Naive thymus-derived CD8-positive, alpha-beta T cell (primary cell): ENCODE measurements around the gene TCF7L2. TPM values are rescaled to one million over a fixed set of nuclear protein-coding genes. Genes with fewer than 3 reads are reported as not detected.

Experiments used
- ATAC-seq, 2 donors: fragments of 150-1000 bp; cut with Tn5 transposase in 1 of 2; sonication (Bioruptor Pico), chemical (Tn5 transposase) in 1 of 2; 1 replicate in 1 of 2; 2 replicates in 1 of 2; pipeline ENCODE4 v1.10.0; 2021; ENCODE audit warnings: mild to moderate bottlenecking in 2 of 2, moderate library complexity in 2 of 2
- POLR2A ChIA-PET: fragments of 350-600 bp; sonication (Branson Sonifier 250); formaldehyde crosslinking; loops from one replicate; lab custom pipeline; 2021; ENCODE audit warnings: antibody characterized with exemption; lab: Charles Lee
- DNase-seq, 10 donors: peaks; one replicate each; pipeline versions ENCODE4 v3.0.0 to v3.0.0-alpha.2; 2020 to 2022
- H3K27ac Mint-ChIP-seq, 10 donors: one replicate each; pipeline ENCODE4 v1.8.0; 2020 to 2022; ENCODE audit warnings: mild to moderate bottlenecking in 10 of 10, mixed read lengths in 10 of 10, moderate library complexity in 4 of 10, inconsistent platforms in 1 of 10
- H3K27me3 Mint-ChIP-seq, 5 donors: one replicate each; pipeline ENCODE4 v1.8.0; 2021 to 2022; ENCODE audit warnings: mixed read lengths in 5 of 5
- H3K36me3 Mint-ChIP-seq, 3 donors: one replicate each; pipeline ENCODE4 v1.8.0; 2020 to 2022; ENCODE audit warnings: mixed read lengths in 3 of 3, mild to moderate bottlenecking in 2 of 3, inconsistent platforms in 1 of 3
- H3K4me1 Mint-ChIP-seq, 4 donors: one replicate each; pipeline ENCODE4 v1.8.0; 2021 to 2022; ENCODE audit warnings: mixed read lengths in 4 of 4
- H3K4me3 Mint-ChIP-seq, 10 donors: one replicate each; pipeline ENCODE4 v1.8.0; 2020 to 2022; ENCODE audit warnings: mild to moderate bottlenecking in 10 of 10, mixed read lengths in 10 of 10, moderate library complexity in 6 of 10, inconsistent platforms in 1 of 10
- H3K9me3 Mint-ChIP-seq, 9 donors: one replicate each; pipeline ENCODE4 v1.8.0; 2020 to 2022; ENCODE audit warnings: mixed read lengths in 9 of 9, mild to moderate bottlenecking in 3 of 9, inconsistent platforms in 1 of 9, moderate library complexity in 1 of 9
- polyA plus RNA-seq, 3 donors: library from polyadenylated mRNA; unstranded; fragments of 300-500 nt; fragmentation: Illumina TruSeq; gene quantifications; one replicate each; pipeline ENCODE4 v1.2.3, GENCODE V29; 2021
- total RNA-seq, 8 experiments: library from RNA in 2 of 8; stranded (reverse) in 2 of 8; gene quantifications; one replicate each; pipeline ENCODE4 v1.2.3 and lab custom pipeline; 2021 to 2026

Gene TCF7L2
- total and polyA plus RNA-seq, 5 experiments from 2014 or later = 1.6 to 6.0 (median 4.1) TPM

GRCh38 chr10:113006656-113007342 is 56.8 kb downstream of the TCF7L2 start:
- H3K4me3 Mint-ChIP-seq = peak overlapping the region; percentile 75 to 89 (median 86)
- H3K27ac Mint-ChIP-seq = peak overlapping the region in 4 of 10 donors; percentile 23 to 92 (median 80)
- POLR2A ChIA-PET = no interaction called here
- peaks cover 0 to 2% (median 0%) of the 10 kb centered on the region in 3 donors for H3K36me3 Mint-ChIP-seq
- H3K27me3 Mint-ChIP-seq = peaks cover 9 to 65% (median 19%) of the 10 kb centered on the region in 5 donors
- DNase-seq = peak in 1 of 10 donors; percentile 10
- ATAC-seq = peak; percentile 63 to 69
- H3K9me3 Mint-ChIP-seq = no peaks in the 10 kb centered on the region
- peaks cover 24 to 39% (median 34%) of the 10 kb centered on the region in 4 donors for H3K4me1 Mint-ChIP-seq

GRCh38 chr10:113007343-113007771 is 57.3 kb downstream of the TCF7L2 start:
- peaks cover 24 to 39% (median 35%) of the 10 kb centered on the region in 4 donors for H3K4me1 Mint-ChIP-seq
- peak overlapping the region in 9 of 10 donors; percentile 2 to 92 (median 76) for H3K27ac Mint-ChIP-seq
- H3K9me3 Mint-ChIP-seq = no peaks in the 10 kb centered on the region
- POLR2A ChIA-PET = no interaction called here
- peak overlapping the region; percentile 75 to 89 (median 86) for H3K4me3 Mint-ChIP-seq
- H3K27me3 Mint-ChIP-seq = peaks cover 9 to 65% (median 20%) of the 10 kb centered on the region in 5 donors
- ATAC-seq (peak; percentile 97), DNase-seq (peak; percentile 6 to 83 (median 63))
- peaks cover 0 to 2% (median 0%) of the 10 kb centered on the region in 3 donors for H3K36me3 Mint-ChIP-seq

GRCh38 chr10:113007821-113008220 is 57.8 kb downstream of the TCF7L2 start:
- H3K4me3 Mint-ChIP-seq = peak overlapping the region; percentile 75 to 89 (median 86)
- DNase-seq (peak in 2 of 10 donors; percentile 10 to 20), ATAC-seq (peak; percentile 18 to 31)
- H3K9me3 Mint-ChIP-seq = no peaks in the 10 kb centered on the region
- POLR2A ChIA-PET = no interaction called here
- H3K27me3 Mint-ChIP-seq = peaks cover 9 to 66% (median 20%) of the 10 kb centered on the region in 5 donors
- H3K36me3 Mint-ChIP-seq = peaks cover 0 to 2% (median 0%) of the 10 kb centered on the region in 3 donors
- H3K4me1 Mint-ChIP-seq = peaks cover 24 to 44% (median 35%) of the 10 kb centered on the region in 4 donors
- H3K27ac Mint-ChIP-seq = peak overlapping the region; percentile 2 to 92 (median 76)

- DNase-seq = no peak
- Mint-ChIP-seq H3K36me3 (peaks cover 0 to 2% (median 0%) of the 10 kb centered on the region in 3 donors), H3K4me1 (peaks cover 15 to 29% (median 22%) of the 10 kb centered on the region in 4 donors), H3K27ac (no peak overlapping the region), H3K4me3 (no peak overlapping the region), H3K9me3 (no peaks in the 10 kb centered on the region), H3K27me3 (peaks cover 2 to 46% (median 15%) of the 10 kb centered on the region in 5 donors)
- POLR2A ChIA-PET = no interaction called here
- ATAC-seq = no peak
Measured at GRCh38 chr10:113011592-113012374, 61.7 kb downstream of the TCF7L2 start.

GRCh38 chr10:113015201-113015600 is 65.2 kb downstream of the TCF7L2 start:
- peaks cover 0 to 11% (median 4%) of the 10 kb centered on the region in 4 donors for H3K4me1 Mint-ChIP-seq
- no peak overlapping the region for H3K4me3 Mint-ChIP-seq
- no peak for DNase-seq
- H3K27ac Mint-ChIP-seq = no peak overlapping the region
- ATAC-seq = no peak
- no peaks in the 10 kb centered on the region for H3K9me3 Mint-ChIP-seq
- peaks cover 0 to 19% (median 6%) of the 10 kb centered on the region in 5 donors for H3K27me3 Mint-ChIP-seq
- no peaks in the 10 kb centered on the region for H3K36me3 Mint-ChIP-seq
- POLR2A ChIA-PET = no interaction called here

- H3K4me3 Mint-ChIP-seq = no peak overlapping the region
- DNase-seq (no peak), ATAC-seq (no peak)
- H3K27me3 Mint-ChIP-seq = peaks cover 0 to 10% (median 2%) of the 10 kb centered on the region in 5 donors
- no peak overlapping the region for H3K27ac Mint-ChIP-seq
- no peaks in the 10 kb centered on the region for H3K9me3 Mint-ChIP-seq
- POLR2A ChIA-PET = no interaction called here
- H3K4me1 Mint-ChIP-seq = peaks cover 0 to 6% (median 5%) of the 10 kb centered on the region in 4 donors
- H3K36me3 Mint-ChIP-seq = no peaks in the 10 kb centered on the region
Measured at GRCh38 chr10:113017376-113017775, 67.3 kb downstream of the TCF7L2 start.

GRCh38 chr10:113018034-113018433 is 68.0 kb downstream of the TCF7L2 start:
- Mint-ChIP-seq H3K4me1 (peaks cover 0 to 5% (median 2%) of the 10 kb centered on the region in 4 donors), H3K4me3 (no peak overlapping the region), H3K9me3 (no peaks in the 10 kb centered on the region), H3K27ac (no peak overlapping the region), H3K27me3 (peaks cover 0 to 7% (median 2%) of the 10 kb centered on the region in 5 donors), H3K36me3 (no peaks in the 10 kb centered on the region)
- no peak for DNase-seq
- ATAC-seq = no peak
- POLR2A ChIA-PET = no interaction called here

- H3K27me3 Mint-ChIP-seq = peaks cover 0 to 4% (median 0%) of the 10 kb centered on the region in 5 donors
- no peak for DNase-seq
- ATAC-seq = no peak
- H3K4me1 Mint-ChIP-seq = peaks cover 0 to 3% (median 0%) of the 10 kb centered on the region in 4 donors
- H3K36me3 Mint-ChIP-seq = no peaks in the 10 kb centered on the region
- H3K9me3 Mint-ChIP-seq = no peaks in the 10 kb centered on the region
- POLR2A ChIA-PET = interaction anchor here (0.7 kb wide), 1 partner anchor 14 kb away, joined by 3 read pairs; no protein-coding TSS in a partner anchor
- no peak overlapping the region for H3K4me3 Mint-ChIP-seq
- H3K27ac Mint-ChIP-seq = no peak overlapping the region
Measured at GRCh38 chr10:113019096-113019495, 69.0 kb downstream of the TCF7L2 start.

- peaks cover 0 to 4% (median 0%) of the 10 kb centered on the region in 5 donors for H3K27me3 Mint-ChIP-seq
- ATAC-seq (no peak), DNase-seq (no peak)
- no peak overlapping the region for H3K27ac Mint-ChIP-seq
- no peak overlapping the region for H3K4me3 Mint-ChIP-seq
- POLR2A ChIA-PET = interaction anchor here (0.7 kb wide), 1 partner anchor 14 kb away, joined by 3 read pairs; no protein-coding TSS in a partner anchor
- H3K9me3 Mint-ChIP-seq = no peaks in the 10 kb centered on the region
- peaks cover 0 to 3% (median 0%) of the 10 kb centered on the region in 4 donors for H3K4me1 Mint-ChIP-seq
- no peaks in the 10 kb centered on the region for H3K36me3 Mint-ChIP-seq
Measured at GRCh38 chr10:113019692-113020474, 69.8 kb downstream of the TCF7L2 start.

- no peaks in the 10 kb centered on the region for H3K9me3 Mint-ChIP-seq
- DNase-seq = no peak
- H3K4me3 Mint-ChIP-seq = no peak overlapping the region
- no peak for ATAC-seq
- no peak overlapping the region for H3K27ac Mint-ChIP-seq
- H3K4me1 Mint-ChIP-seq = peaks cover 0 to 3% (median 0%) of the 10 kb centered on the region in 4 donors
- peaks cover 0 to 1% (median 0%) of the 10 kb centered on the region in 3 donors for H3K36me3 Mint-ChIP-seq
- POLR2A ChIA-PET = no interaction called here
- H3K27me3 Mint-ChIP-seq = peaks cover 0 to 4% (median 0%) of the 10 kb centered on the region in 5 donors
Measured at GRCh38 chr10:113020475-113020753, 70.4 kb downstream of the TCF7L2 start.

- Mint-ChIP-seq H3K4me3 (no peak overlapping the region), H3K36me3 (peaks cover 0 to 1% (median 0%) of the 10 kb centered on the region in 3 donors), H3K27ac (no peak overlapping the region), H3K9me3 (no peaks in the 10 kb centered on the region), H3K27me3 (peaks cover 0 to 2% (median 0%) of the 10 kb centered on the region in 5 donors), H3K4me1 (peaks cover 0 to 3% (median 0%) of the 10 kb centered on the region in 4 donors)
- POLR2A ChIA-PET = no interaction called here
- DNase-seq (no peak), ATAC-seq (no peak)
Measured at GRCh38 chr10:113020838-113021237, 70.8 kb downstream of the TCF7L2 start.
